ENCODE measurements around the gene EVA1C. TPM values are rescaled to one million over a fixed set of nuclear protein-coding genes. Genes with fewer than 3 reads are reported as not detected.

Gene EVA1C
- total RNA-seq, 4 donors from 2014 or later = 22.4 to 35.1 (median 30.3) TPM

DNA sequence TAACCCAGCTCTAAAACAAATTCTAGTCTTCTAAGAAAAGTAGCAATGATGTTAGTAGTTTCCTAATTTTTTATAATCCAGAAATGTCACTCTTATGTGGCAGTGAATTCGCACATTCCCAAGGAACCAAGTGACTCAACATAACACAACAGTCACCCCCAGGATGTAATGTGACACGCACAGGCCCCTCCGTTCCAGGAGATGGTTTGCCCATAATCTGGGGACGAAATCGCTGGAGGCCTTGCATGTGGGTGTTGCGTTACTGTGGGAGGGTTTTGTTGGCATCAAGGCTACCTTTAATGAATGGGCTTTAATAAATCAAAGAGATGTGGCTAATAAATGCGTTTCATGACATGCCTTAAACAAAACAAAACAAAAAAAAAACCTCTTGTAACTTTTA is 50.9 kb downstream of the EVA1C start:
- Histone ChIP-seq H3K4me1 (no peaks in the 10 kb centered on the region), H3K9me3 (no peaks in the 10 kb centered on the region), H3K27me3 (no peaks in the 10 kb centered on the region), H3K36me3 (peaks cover 0 to 14% (median 0%) of the 10 kb centered on the region in 3 donors), H3K4me3 (no peak overlapping the region), H3K27ac (no peak overlapping the region)
- no peak for TF ChIP-seq POLR2A (IDR thresholded peaks at IDR 0.05)
- TF ChIP-seq, protein P1, sequence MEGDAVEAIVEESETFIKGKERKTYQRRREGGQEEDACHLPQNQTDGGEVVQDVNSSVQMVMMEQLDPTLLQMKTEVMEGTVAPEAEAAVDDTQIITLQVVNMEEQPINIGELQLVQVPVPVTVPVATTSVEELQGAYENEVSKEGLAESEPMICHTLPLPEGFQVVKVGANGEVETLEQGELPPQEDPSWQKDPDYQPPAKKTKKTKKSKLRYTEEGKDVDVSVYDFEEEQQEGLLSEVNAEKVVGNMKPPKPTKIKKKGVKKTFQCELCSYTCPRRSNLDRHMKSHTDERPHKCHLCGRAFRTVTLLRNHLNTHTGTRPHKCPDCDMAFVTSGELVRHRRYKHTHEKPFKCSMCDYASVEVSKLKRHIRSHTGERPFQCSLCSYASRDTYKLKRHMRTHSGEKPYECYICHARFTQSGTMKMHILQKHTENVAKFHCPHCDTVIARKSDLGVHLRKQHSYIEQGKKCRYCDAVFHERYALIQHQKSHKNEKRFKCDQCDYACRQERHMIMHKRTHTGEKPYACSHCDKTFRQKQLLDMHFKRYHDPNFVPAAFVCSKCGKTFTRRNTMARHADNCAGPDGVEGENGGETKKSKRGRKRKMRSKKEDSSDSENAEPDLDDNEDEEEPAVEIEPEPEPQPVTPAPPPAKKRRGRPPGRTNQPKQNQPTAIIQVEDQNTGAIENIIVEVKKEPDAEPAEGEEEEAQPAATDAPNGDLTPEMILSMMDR (IDR thresholded peaks at IDR 0.05) = no peak
- DNase-seq = no peak

DNA sequence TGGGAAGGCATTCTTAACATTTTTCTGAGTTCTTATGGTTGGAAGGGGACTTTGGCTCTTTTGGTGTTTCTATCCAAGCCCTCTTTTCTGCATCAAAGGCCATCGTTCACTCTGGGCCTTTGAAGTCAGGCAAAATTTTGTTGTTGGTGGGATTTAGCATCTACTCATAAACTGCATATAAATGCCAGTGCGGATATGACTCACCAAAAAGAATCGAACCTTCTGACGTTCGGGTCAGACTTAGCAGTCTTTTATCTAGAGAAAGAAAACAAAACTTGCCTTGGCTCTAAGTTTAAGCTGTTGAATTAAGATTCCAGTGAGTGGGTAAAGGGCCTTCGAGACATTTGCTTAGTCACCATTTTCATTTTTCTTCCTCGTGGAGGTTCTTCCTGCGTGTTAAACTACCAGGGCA is 51.4 kb downstream of the EVA1C start:
- no peak overlapping the region for H3K4me3 ChIP-seq
- H3K9me3 ChIP-seq = no peaks in the 10 kb centered on the region
- no peak for TF ChIP-seq POLR2A (IDR thresholded peaks at IDR 0.05)
- TF ChIP-seq, protein P1 (IDR thresholded peaks at IDR 0.05) = no peak
- H3K27me3 ChIP-seq = no peaks in the 10 kb centered on the region
- DNase-seq = no peak
- no peaks in the 10 kb centered on the region for H3K4me1 ChIP-seq
- peaks cover 0 to 19% (median 0%) of the 10 kb centered on the region in 3 donors for H3K36me3 ChIP-seq
- H3K27ac ChIP-seq = no peak overlapping the region

GRCh38 chr21:32467291-32467690 is 54.8 kb downstream of the EVA1C start:
- Histone ChIP-seq H3K27ac (no peak overlapping the region), H3K36me3 (peaks cover 0 to 8% (median 0%) of the 10 kb centered on the region in 3 donors), H3K9me3 (no peaks in the 10 kb centered on the region), H3K27me3 (no peaks in the 10 kb centered on the region), H3K4me3 (no peak overlapping the region), H3K4me1 (no peaks in the 10 kb centered on the region)
- DNase-seq = no peak
- TF ChIP-seq, protein P1 (IDR thresholded peaks at IDR 0.05) = no peak
- TF ChIP-seq POLR2A (IDR thresholded peaks at IDR 0.05) = no peak

DNA sequence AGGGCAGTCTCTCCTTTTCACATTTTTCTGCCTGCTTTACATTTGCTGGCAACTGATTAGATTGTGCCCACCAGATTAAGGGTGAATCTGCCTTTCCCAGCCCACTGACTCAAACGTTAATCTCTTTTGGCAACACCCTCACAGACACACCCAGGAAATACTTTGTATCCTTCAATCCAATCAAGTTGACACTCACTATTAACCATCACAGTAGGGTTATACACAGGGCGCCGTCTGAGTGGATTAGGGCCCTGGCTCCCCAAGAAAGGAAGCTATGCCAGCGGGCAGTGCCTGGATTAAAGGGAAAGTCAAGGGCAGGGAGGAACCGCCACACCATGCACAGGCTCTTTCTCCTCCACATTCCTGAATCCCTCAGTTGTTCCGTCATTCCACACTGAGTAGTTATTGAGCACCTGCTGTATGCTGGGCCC is 56.2 kb downstream of the EVA1C start:
- Histone ChIP-seq H3K4me3 (no peak overlapping the region), H3K9me3 (no peaks in the 10 kb centered on the region), H3K4me1 (no peaks in the 10 kb centered on the region), H3K36me3 (peaks cover 0 to 15% (median 0%) of the 10 kb centered on the region in 3 donors), H3K27ac (no peak overlapping the region), H3K27me3 (no peaks in the 10 kb centered on the region)
- DNase-seq = no peak
- TF ChIP-seq, protein P1 (IDR thresholded peaks at IDR 0.05) = no peak
- TF ChIP-seq POLR2A (IDR thresholded peaks at IDR 0.05) = no peak

- Histone ChIP-seq H3K27ac (no peak overlapping the region), H3K4me1 (no peaks in the 10 kb centered on the region), H3K4me3 (no peak overlapping the region), H3K36me3 (peaks cover 0 to 21% (median 0%) of the 10 kb centered on the region in 3 donors), H3K27me3 (no peaks in the 10 kb centered on the region), H3K9me3 (no peaks in the 10 kb centered on the region)
- no peak for DNase-seq
- no peak for TF ChIP-seq POLR2A (IDR thresholded peaks at IDR 0.05)
These were observed 57.1 kb downstream of the EVA1C start for GRCh38 chr21:32469628-32470027.

DNA sequence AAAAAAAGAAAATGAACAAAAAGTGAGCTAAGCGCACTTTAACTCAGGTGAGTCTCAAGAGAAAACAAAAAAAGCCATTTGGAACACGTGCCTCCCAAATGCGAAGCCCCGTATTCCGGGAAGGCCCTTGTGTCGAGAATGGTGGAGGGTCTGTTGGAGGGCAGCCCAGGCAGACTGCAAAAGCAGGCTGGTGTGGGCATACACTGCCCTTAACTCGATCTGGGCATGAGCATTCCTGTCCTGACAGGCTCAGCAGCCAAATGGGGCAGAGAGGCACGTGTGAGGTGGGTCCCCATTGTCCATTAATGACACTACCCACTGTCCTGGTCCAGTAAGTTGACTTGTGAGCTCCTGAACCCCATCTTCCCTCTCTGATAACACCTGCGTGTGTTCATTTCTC is 57.7 kb downstream of the EVA1C start:
- peaks cover 0 to 21% (median 0%) of the 10 kb centered on the region in 3 donors for H3K36me3 ChIP-seq

More for the DNA sequence above, 57.7 kb downstream of the EVA1C start:
- Histone ChIP-seq H3K27me3 (no peaks in the 10 kb centered on the region), H3K27ac (no peak overlapping the region), H3K4me3 (no peak overlapping the region), H3K9me3 (no peaks in the 10 kb centered on the region), H3K4me1 (no peaks in the 10 kb centered on the region)
- TF ChIP-seq POLR2A (IDR thresholded peaks at IDR 0.05) = no peak
- TF ChIP-seq, protein P1 (IDR thresholded peaks at IDR 0.05) = no peak
- no peak for DNase-seq
